Upper lobe of left lung (tissue), 6 donors: ENCODE measurements around the gene SAP30L. TPM values are rescaled to one million over a fixed set of nuclear protein-coding genes. Genes with fewer than 3 reads are reported as not detected.
A peak's percentile ranks its signal among the peaks of the same experiment; 100 is the strongest.

Experiments
- ATAC-seq, 2 donors: fragments of 200-7000 bp; cut with Tn5 transposase; one replicate each; pipeline ENCODE4 v1.9.1; 2022; ENCODE audit warnings: mild to moderate bottlenecking in 2 of 2, moderate library complexity in 2 of 2; ENCODE audit not compliant: low FRiP score in 2 of 2
- DNase-seq, 2 donors: peaks; one replicate each; pipeline ENCODE4 v3.0.0-alpha.2; 2019 to 2020
- H3K27ac ChIP-seq, 4 donors: fragments of 200-600 bp; sonication (generic); one replicate each; pipeline ENCODE4 v1.5.1; 2016 to 2019
- H3K27me3 ChIP-seq, 4 donors: fragments of 200-600 bp; sonication (generic); one replicate each; pipeline ENCODE4 v1.5.1; 2017 to 2019
- H3K36me3 ChIP-seq, 4 donors: fragments of 200-600 bp; sonication (generic); one replicate each; pipeline ENCODE4 v1.5.1; 2016 to 2019
- H3K4me1 ChIP-seq, 4 donors: fragments of 200-600 bp; sonication (generic); one replicate each; pipeline ENCODE4 v1.5.1; 2018 to 2019
- H3K4me3 ChIP-seq, 4 donors: fragments of 200-600 bp; sonication (generic); one replicate each; pipeline ENCODE4 v1.5.1; 2017 to 2019; ENCODE audit warnings: mild to moderate bottlenecking in 2 of 4, moderate library complexity in 1 of 4
- H3K9me3 ChIP-seq, 4 donors: fragments of 200-600 bp; sonication (generic); one replicate each; pipeline ENCODE4 v1.5.1; 2018 to 2019
- CTCF ChIP-seq, 6 experiments: fragments of 450-650 bp in 4 of 6; fragments of 200-600 bp in 2 of 6; sonication (generic) in 2 of 6; IDR thresholded peaks; one replicate each; pipeline ENCODE4 v1.5.1; 2016 to 2019; ENCODE audit warnings: antibody characterized with exemption in 6 of 6
- EP300 ChIP-seq, 4 donors: sonication (generic); formaldehyde crosslinking; IDR thresholded peaks; one replicate each; pipeline ENCODE4 v1.5.1; 2017; ENCODE audit warnings: antibody characterized with exemption in 4 of 4, control low read depth in 2 of 4
- POLR2A ChIP-seq, 4 donors: fragments of 450-650 bp; IDR thresholded peaks; one replicate each; pipeline ENCODE4 v1.5.1; 2016 to 2017; ENCODE audit warnings: antibody characterized with exemption in 4 of 4, mild to moderate bottlenecking in 2 of 4
- POLR2AphosphoS5 ChIP-seq, 2 donors: sonication (generic); formaldehyde crosslinking; IDR thresholded peaks; one replicate each; pipeline ENCODE4 v1.5.1; 2017; ENCODE audit warnings: antibody characterized with exemption in 2 of 2
- WGBS, 2 donors: methylation state at CpG; one replicate each; pipeline ENCODE4 v1.1.5; 2017 to 2018; 5-methylcytosine and 5-hydroxymethylcytosine counted together
- total RNA-seq, 6 donors: library from RNA; depleted of rRNA in 4 of 6; stranded (reverse); fragments of >200 nt in 4 of 6; gene quantifications; one replicate each; pipeline versions ENCODE4 v1.1.0 to v1.2.1, GENCODE V29; 2016 to 2021
- donor health status: DM: no; HTN: no; CAD: no; lungs with moderate emphysema.
- donor health status: DM: no; HTN: yes; CAD: no; lungs with severe emphysema.

The SAP30L gene
- total RNA-seq, 6 donors from 2014 or later: 34.0 to 52.8 (median 37.8) TPM

GRCh38 chr5:154464438-154464837 lies 18.6 kb downstream of the SAP30L start:
- no peaks in the 10 kb centered on the region for H3K9me3 ChIP-seq
- no peak overlapping the region for H3K27ac ChIP-seq
- TF ChIP-seq POLR2AphosphoS5 (IDR thresholded peaks at IDR 0.05) (no peak), CTCF (IDR thresholded peaks at IDR 0.05) (no peak), EP300 (IDR thresholded peaks at IDR 0.05) (no peak), POLR2A (IDR thresholded peaks at IDR 0.05) (no peak)
- no peak overlapping the region for H3K4me3 ChIP-seq
- 64% methylated on average over 1 of the region's 1 CpG for WGBS, 2 donors
- DNase-seq: no peak
- H3K4me1 ChIP-seq: no peaks in the 10 kb centered on the region
- H3K27me3 ChIP-seq: peaks cover 0 to 3% (median 0%) of the 10 kb centered on the region in 4 donors
- peaks cover 0 to 9% (median under 1%) of the 10 kb centered on the region in 4 donors for H3K36me3 ChIP-seq
- no peak for ATAC-seq

GRCh38 chr5:154465169-154465568 lies 19.4 kb downstream of the SAP30L start:
- H3K27ac ChIP-seq: no peak overlapping the region
- no peak overlapping the region for H3K4me3 ChIP-seq
- DNase-seq (no peak), ATAC-seq (peak in 1 of 2 donors; percentile 39)
- 56 to 59% methylated on average over 6 of the region's 6 CpGs for WGBS, 2 donors
- peaks cover 0 to 5% (median 0%) of the 10 kb centered on the region in 4 donors for H3K27me3 ChIP-seq
- H3K36me3 ChIP-seq: peaks cover 0 to 8% (median 0%) of the 10 kb centered on the region in 4 donors
- H3K9me3 ChIP-seq: no peaks in the 10 kb centered on the region
- H3K4me1 ChIP-seq: no peaks in the 10 kb centered on the region
- TF ChIP-seq POLR2AphosphoS5 (IDR thresholded peaks at IDR 0.05) (no peak), CTCF (IDR thresholded peaks at IDR 0.05) (no peak), POLR2A (IDR thresholded peaks at IDR 0.05) (no peak), EP300 (IDR thresholded peaks at IDR 0.05) (no peak)

- WGBS, 2 donors: 56 to 68% methylated on average over 5 of the region's 5 CpGs
- peaks cover 0 to 3% (median 0%) of the 10 kb centered on the region in 4 donors for H3K36me3 ChIP-seq
- no peak overlapping the region for H3K27ac ChIP-seq
- H3K4me1 ChIP-seq: peaks cover 0 to 5% (median 0%) of the 10 kb centered on the region in 4 donors
- DNase-seq (no peak), ATAC-seq (no peak)
- no peak overlapping the region for H3K4me3 ChIP-seq
- no peaks in the 10 kb centered on the region for H3K9me3 ChIP-seq
- TF ChIP-seq CTCF (IDR thresholded peaks at IDR 0.05) (no peak), EP300 (IDR thresholded peaks at IDR 0.05) (no peak), POLR2AphosphoS5 (IDR thresholded peaks at IDR 0.05) (no peak), POLR2A (IDR thresholded peaks at IDR 0.05) (no peak)
- peaks cover 0 to 13% (median under 1%) of the 10 kb centered on the region in 4 donors for H3K27me3 ChIP-seq
Measured at GRCh38 chr5:154466147-154466546, 20.4 kb downstream of the SAP30L start.

- Histone ChIP-seq H3K4me1 (peaks cover 0 to 7% (median 0%) of the 10 kb centered on the region in 4 donors), H3K9me3 (no peaks in the 10 kb centered on the region), H3K4me3 (no peak overlapping the region), H3K27ac (no peak overlapping the region), H3K27me3 (peaks cover 0 to 18% (median 3%) of the 10 kb centered on the region in 4 donors), H3K36me3 (peaks cover 0 to 2% (median 0%) of the 10 kb centered on the region in 4 donors)
- ATAC-seq (no peak), DNase-seq (no peak)
- TF ChIP-seq POLR2AphosphoS5 (IDR thresholded peaks at IDR 0.05) (no peak), POLR2A (IDR thresholded peaks at IDR 0.05) (no peak), EP300 (IDR thresholded peaks at IDR 0.05) (no peak), CTCF (IDR thresholded peaks at IDR 0.05) (no peak)
- WGBS, 2 donors: 85 to 88% methylated on average over 5 of the region's 5 CpGs
Measured at GRCh38 chr5:154466671-154467070, 20.9 kb downstream of the SAP30L start.
